Upper lobe of left lung (tissue), 4 donors: ENCODE measurements around the gene GYPA.

ENCODE experiments used
- POLR2A ChIP-seq, 4 donors: fragments of 450-650 bp; IDR thresholded peaks; one replicate each; pipeline ENCODE4 v1.5.1; 2016 to 2017; ENCODE audit warnings: antibody characterized with exemption in 4 of 4, mild to moderate bottlenecking in 2 of 4
- TF ChIP-seq, protein P1 (sequence below), 6 experiments: fragments of 450-650 bp in 4 of 6; fragments of 200-600 bp in 2 of 6; sonication (generic) in 2 of 6; IDR thresholded peaks; one replicate each; pipeline ENCODE4 v1.5.1; 2016 to 2019; ENCODE audit warnings: antibody characterized with exemption in 6 of 6

- TF ChIP-seq, protein P1, sequence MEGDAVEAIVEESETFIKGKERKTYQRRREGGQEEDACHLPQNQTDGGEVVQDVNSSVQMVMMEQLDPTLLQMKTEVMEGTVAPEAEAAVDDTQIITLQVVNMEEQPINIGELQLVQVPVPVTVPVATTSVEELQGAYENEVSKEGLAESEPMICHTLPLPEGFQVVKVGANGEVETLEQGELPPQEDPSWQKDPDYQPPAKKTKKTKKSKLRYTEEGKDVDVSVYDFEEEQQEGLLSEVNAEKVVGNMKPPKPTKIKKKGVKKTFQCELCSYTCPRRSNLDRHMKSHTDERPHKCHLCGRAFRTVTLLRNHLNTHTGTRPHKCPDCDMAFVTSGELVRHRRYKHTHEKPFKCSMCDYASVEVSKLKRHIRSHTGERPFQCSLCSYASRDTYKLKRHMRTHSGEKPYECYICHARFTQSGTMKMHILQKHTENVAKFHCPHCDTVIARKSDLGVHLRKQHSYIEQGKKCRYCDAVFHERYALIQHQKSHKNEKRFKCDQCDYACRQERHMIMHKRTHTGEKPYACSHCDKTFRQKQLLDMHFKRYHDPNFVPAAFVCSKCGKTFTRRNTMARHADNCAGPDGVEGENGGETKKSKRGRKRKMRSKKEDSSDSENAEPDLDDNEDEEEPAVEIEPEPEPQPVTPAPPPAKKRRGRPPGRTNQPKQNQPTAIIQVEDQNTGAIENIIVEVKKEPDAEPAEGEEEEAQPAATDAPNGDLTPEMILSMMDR (IDR thresholded peaks at IDR 0.05) = no peak
- TF ChIP-seq POLR2A (IDR thresholded peaks at IDR 0.05) = no peak
Measured at GRCh38 chr4:144178414-144178813, 37.9 kb upstream of the GYPA start.
